ENCODE results near the gene BPGM. TPM values are rescaled to one million over a fixed set of nuclear protein-coding genes. Genes with fewer than 3 reads are reported as not detected.

Gene BPGM
- polyA plus RNA-seq, 1 experiment: 43.1 TPM

- H3K27me3 ChIP-seq (ENCODE audit: control insufficient read depth, insufficient read depth, low read length): no peaks in the 10 kb centered on the region
- no peak for DNase-seq (ENCODE audit: low read depth, low spot score)
- no peak overlapping the region for H3K27ac ChIP-seq (ENCODE audit: low read depth, low read length)
- ChIA-PET CTCF (interaction anchor here (0.7 to 2.1 kb wide), 8 partner anchors 11 to 582 kb away, joined by 3 to 5 read pairs (median 3); partner anchors contain the start of gene AGBL3), POLR2A (interaction anchor here (4.7 kb wide), 1 partner anchor 92 kb away, joined by 41 read pairs; no protein-coding TSS in a partner anchor)
- no peak overlapping the region for H3K4me3 ChIP-seq (ENCODE audit: low read depth, low read length)
- H3K9me3 ChIP-seq (ENCODE audit: control insufficient read depth, insufficient read depth, low read length): no peaks in the 10 kb centered on the region
- no peak for TF ChIP-seq CTCF (IDR thresholded peaks at IDR 0.05; ENCODE audit: low read depth, low read length)
Measured at GRCh38 chr7:134692344-134692705, 45.7 kb downstream of the BPGM start.

- no peak for TF ChIP-seq CTCF (IDR thresholded peaks at IDR 0.05; ENCODE audit: low read depth, low read length)
- ChIA-PET CTCF (interaction anchor here (0.6 to 1.2 kb wide), 4 partner anchors 63 to 260 kb away, joined by 3 to 9 read pairs (median 3); no protein-coding TSS in a partner anchor), POLR2A (interaction anchor here (0.7 to 4.7 kb wide), 8 partner anchors 17 to 121 kb away, joined by 3 to 41 read pairs (median 3); partner anchors contain the start of gene CALD1)
- Histone ChIP-seq H3K27ac (ENCODE audit: low read depth, low read length) (peak overlapping the region; percentile 25), H3K9me3 (ENCODE audit: control insufficient read depth, insufficient read depth, low read length) (no peaks in the 10 kb centered on the region), H3K27me3 (ENCODE audit: control insufficient read depth, insufficient read depth, low read length) (no peaks in the 10 kb centered on the region), H3K4me3 (ENCODE audit: low read depth, low read length) (no peak overlapping the region)
- DNase-seq (ENCODE audit: low read depth, low spot score): peak; percentile 71
Measured at GRCh38 chr7:134693256-134693655, 46.6 kb downstream of the BPGM start.

GRCh38 chr7:134694299-134694698 lies 47.6 kb downstream of the BPGM start:
- DNase-seq (ENCODE audit: low read depth, low spot score): no peak
- ChIA-PET POLR2A (no interaction called here), CTCF (no interaction called here)
- H3K4me3 ChIP-seq (ENCODE audit: low read depth, low read length): no peak overlapping the region
- no peak overlapping the region for H3K27ac ChIP-seq (ENCODE audit: low read depth, low read length)
- peak; percentile 32 for TF ChIP-seq CTCF (IDR thresholded peaks at IDR 0.05; ENCODE audit: low read depth, low read length)
- H3K27me3 ChIP-seq (ENCODE audit: control insufficient read depth, insufficient read depth, low read length): no peaks in the 10 kb centered on the region
- H3K9me3 ChIP-seq (ENCODE audit: control insufficient read depth, insufficient read depth, low read length): no peaks in the 10 kb centered on the region

GRCh38 chr7:134694767-134695166 lies 48.1 kb downstream of the BPGM start:
- Histone ChIP-seq H3K9me3 (ENCODE audit: control insufficient read depth, insufficient read depth, low read length) (no peaks in the 10 kb centered on the region), H3K27ac (ENCODE audit: low read depth, low read length) (no peak overlapping the region), H3K27me3 (ENCODE audit: control insufficient read depth, insufficient read depth, low read length) (no peaks in the 10 kb centered on the region), H3K4me3 (ENCODE audit: low read depth, low read length) (no peak overlapping the region)
- CTCF ChIA-PET: interaction anchor here (1.2 to 1.9 kb wide), 2 partner anchors 14 to 30 kb away, joined by 4 to 10 read pairs; no protein-coding TSS in a partner anchor
- TF ChIP-seq CTCF (IDR thresholded peaks at IDR 0.05; ENCODE audit: low read depth, low read length): no peak
- DNase-seq (ENCODE audit: low read depth, low spot score): no peak
- POLR2A ChIA-PET: interaction anchor here (1.0 kb wide), 1 partner anchor 85 kb away, joined by 3 read pairs; the partner anchor contains the start of gene CALD1

GRCh38 chr7:134695321-134695860 lies 48.7 kb downstream of the BPGM start:
- no peak for TF ChIP-seq CTCF (IDR thresholded peaks at IDR 0.05; ENCODE audit: low read depth, low read length)
- DNase-seq (ENCODE audit: low read depth, low spot score): no peak
- Histone ChIP-seq H3K27ac (ENCODE audit: low read depth, low read length) (no peak overlapping the region), H3K9me3 (ENCODE audit: control insufficient read depth, insufficient read depth, low read length) (no peaks in the 10 kb centered on the region), H3K27me3 (ENCODE audit: control insufficient read depth, insufficient read depth, low read length) (no peaks in the 10 kb centered on the region), H3K4me3 (ENCODE audit: low read depth, low read length) (no peak overlapping the region)
- POLR2A ChIA-PET: interaction anchor here (1.0 kb wide), 1 partner anchor 84 kb away, joined by 3 read pairs; the partner anchor contains the start of gene CALD1
- CTCF ChIA-PET: interaction anchor here (0.5 to 1.9 kb wide), 3 partner anchors 13 to 61 kb away, joined by 4 to 10 read pairs (median 8); no protein-coding TSS in a partner anchor

All from AG04450 (cell line).